KG1 (cell line): Measurements from ENCODE around the gene ADGRF3.
"Not testable (repeated sequence)": the region's sequence is repeated elsewhere in the genome, so short reads cannot be mapped to it uniquely, and the experiment has no call there.

Source experiments
- DNase-seq: peaks from one replicate; lab custom pipeline; 2025; lab: John Stamatoyannopoulos, UW

Gene ADGRF3

GRCh38 chr2:26346454-26347053, at the start of gene ADGRF3:
Gene ADGRF3 (minus strand): TSS chr2:26346789. CDS start chr2:26346234, 555 bp downstream.
- DNase-seq = no peak

DNA sequence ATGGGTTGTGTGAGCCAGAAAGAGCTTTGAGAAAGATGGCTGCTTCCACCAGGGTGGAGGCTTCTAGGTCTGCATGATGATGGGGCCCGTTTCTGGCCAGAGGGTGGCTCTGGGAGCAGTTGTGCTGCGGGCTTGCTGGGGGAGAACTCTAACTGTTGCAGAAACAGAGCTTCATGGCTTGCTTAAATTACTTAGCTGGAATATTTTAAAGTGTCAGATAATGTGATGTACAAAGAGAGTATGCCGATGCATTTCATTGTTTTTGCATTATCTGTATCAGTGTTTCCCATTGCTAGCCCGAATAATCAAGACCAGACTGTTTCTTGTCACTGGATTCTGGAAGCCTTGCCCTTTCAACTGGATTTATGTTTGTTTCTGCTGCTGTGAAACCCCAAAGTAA, 48.8 kb upstream of the ADGRF3 start:
- DNase-seq = no peak

DNA sequence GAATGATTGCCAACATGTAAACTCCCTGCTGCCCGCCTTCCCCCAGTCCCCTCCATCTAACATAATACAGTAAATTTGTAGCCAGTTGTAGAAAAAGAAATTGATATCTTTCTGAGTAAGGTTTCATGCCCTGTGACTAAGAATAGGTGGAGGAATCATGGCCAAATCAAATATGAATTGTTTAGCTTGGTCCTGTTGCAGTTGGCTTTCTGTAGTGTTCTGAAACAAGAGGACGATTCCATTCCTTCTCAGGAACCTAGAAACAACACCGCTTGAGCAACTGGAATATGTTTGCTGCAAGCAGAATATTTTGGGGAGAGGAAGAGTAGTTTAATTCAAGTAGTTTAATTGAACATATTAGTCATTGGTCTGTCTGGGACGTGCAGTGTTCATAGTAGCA, 48.1 kb upstream of the ADGRF3 start:
- no peak for DNase-seq

DNA sequence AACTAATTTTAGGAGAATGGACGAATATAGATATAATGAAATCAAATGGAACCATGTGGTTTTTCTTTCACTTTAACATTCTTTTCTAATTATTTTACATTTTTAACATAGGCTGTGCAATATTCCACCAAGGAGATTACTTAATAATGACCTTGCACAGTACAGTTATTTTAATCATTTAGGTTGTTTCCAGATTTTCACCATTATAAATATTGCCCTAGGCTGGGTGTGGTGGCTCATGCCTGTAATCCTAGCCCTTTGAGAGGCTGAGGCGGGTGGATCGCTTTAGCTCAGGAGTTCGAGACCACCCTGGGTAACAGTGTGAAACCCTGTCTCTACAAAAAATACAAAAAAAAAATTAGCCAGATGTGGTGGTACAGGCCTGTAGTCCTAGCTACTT, 40.6 kb upstream of the ADGRF3 start:
- DNase-seq = no peak

DNA sequence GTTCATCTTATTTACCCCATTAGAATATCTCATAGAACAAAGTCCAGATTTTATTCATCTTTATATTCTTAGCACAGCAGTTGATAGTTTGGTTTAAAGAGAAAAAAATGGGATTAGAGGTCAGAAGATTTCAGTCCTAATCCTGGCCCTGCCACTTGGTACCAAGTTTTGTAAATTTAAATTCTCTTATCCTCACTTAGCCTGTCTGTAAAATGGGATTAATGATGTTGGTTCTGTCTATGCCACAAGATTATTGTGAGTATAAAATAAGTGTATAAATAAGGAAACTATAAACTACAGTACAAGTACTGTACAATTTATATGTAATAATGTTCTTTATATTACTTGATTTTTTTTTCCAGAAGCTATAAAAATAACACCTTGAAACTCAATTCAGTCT, 38.0 kb upstream of the ADGRF3 start:
- DNase-seq = no peak

- no peak for DNase-seq
Measured at GRCh38 chr2:26384183-26384582, 37.6 kb upstream of the ADGRF3 start.

- DNase-seq = no peak
Measured at GRCh38 chr2:26382564-26382963, 36.0 kb upstream of the ADGRF3 start.

DNA sequence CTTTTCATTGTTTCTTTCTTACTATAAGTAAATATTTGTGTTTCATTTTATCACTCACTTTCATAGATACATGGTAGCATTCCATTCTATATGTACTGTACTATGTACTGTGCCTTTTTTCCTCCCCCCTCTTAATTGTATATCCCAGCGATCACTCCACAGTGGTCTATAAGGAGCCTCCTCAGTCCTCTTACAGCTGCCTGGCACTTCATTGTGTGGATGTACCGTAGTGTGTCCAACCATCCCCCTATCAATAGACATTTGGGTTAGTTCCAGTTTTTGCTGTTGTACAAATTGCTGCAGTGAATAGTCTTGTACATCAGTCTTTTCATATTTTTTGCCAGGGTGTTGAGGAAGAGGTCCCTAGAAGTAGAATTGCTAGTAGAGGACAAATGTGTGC, 33.7 kb upstream of the ADGRF3 start:
- DNase-seq = no peak

DNA sequence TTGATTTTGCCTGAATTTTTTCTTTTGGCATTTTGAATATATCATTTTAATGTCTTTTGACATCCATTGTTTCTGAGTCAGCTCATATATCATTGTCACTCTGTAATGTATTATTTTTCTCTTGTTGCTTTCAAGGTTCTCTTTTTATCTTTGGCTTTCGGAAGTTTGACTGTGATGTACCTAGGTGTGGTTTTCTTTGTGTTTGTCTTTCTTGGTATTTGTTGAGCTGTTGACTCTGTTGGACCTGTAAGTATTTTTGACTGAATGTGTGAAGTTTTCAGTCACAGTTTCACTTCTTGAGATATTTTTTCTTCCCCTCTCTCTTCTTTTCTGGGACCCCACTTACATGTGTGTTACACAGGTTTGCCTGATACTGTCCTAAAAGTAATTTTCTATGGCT, 30.2 kb upstream of the ADGRF3 start:
- DNase-seq = no peak

DNA sequence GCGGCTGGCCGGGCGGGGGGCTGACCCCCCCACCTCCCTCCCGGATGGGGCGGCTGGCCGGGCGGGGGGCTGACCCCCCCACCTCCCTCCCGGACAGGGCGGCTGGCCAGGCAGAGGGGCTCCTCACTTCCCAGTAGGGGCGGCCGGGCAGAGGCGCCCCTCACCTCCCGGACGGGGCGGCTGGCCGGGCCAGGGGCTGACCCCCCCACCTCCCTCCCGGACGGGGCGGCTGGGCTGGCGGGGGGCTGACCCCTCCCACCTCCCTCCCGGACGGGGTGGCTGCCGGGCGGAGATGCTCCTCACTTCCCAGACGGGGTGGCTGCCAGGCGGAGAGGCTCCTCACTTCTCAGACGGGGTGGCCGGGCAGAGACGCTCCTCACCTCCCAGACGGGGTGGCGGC, 24.3 kb upstream of the ADGRF3 start:
- not testable (repeated sequence) for DNase-seq

GRCh38 chr2:26369664-26370063, 23.1 kb upstream of the ADGRF3 start:
- DNase-seq = not testable (repeated sequence)

DNA sequence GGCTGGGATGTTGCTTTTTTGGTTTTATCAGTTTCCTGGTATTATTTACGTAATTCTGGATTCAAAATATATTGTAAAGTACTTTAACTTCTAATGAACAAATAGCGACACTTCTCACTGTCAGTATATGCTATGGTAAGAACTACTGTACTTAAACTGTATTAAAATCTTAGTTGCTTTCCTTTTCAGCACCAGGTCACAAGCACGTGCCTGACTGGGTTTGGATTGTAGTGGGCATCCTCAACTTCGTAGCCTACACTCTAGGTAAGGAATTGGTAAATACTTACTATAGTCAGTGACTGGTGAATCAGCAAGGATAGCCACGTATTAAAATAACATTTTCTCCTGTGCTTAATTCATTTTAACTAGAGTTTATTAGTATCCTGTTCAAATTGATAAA, 20.4 kb upstream of the ADGRF3 start:
- DNase-seq = no peak

GRCh38 chr2:26364669-26365068, 18.1 kb upstream of the ADGRF3 start:
- no peak for DNase-seq

DNA sequence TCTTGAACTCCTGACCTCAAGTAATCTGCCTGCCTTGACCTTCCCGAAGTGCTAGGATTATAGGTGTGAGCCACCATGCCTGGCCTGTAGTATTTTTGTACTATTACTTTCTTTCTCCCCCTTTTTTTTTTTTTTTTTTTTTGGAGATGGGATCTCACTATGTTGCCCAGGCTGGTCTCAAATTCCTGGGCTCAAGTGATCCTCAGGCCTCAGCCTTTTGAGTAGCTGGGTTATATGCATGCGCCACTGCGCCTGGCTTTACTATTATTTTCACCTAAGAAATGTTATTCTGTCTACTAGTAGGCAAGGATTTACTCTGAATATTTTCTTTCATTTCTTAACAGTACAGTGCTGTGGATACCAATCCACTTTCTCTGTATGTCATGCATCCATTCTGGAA, 17.4 kb upstream of the ADGRF3 start:
- DNase-seq = no peak

DNA sequence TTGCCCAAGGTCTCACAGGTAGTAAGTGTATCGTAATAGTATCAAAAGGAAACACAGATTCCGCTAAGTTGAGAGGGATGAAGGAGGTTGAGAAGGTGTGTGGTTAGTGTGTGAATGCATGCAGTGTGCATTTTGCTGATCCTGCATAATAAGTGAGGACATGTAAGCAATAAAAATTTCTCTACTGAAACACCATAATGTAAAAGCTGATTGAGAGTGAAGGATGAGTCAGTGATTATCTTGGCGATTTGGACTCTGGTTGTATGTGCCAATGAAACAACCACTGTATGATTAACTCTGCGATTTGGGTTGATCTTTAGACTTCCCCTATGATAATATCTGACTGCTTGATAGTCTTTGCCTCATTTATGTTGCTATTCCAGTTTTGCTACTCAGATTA, 16.7 kb upstream of the ADGRF3 start:
- DNase-seq = no peak

DNA sequence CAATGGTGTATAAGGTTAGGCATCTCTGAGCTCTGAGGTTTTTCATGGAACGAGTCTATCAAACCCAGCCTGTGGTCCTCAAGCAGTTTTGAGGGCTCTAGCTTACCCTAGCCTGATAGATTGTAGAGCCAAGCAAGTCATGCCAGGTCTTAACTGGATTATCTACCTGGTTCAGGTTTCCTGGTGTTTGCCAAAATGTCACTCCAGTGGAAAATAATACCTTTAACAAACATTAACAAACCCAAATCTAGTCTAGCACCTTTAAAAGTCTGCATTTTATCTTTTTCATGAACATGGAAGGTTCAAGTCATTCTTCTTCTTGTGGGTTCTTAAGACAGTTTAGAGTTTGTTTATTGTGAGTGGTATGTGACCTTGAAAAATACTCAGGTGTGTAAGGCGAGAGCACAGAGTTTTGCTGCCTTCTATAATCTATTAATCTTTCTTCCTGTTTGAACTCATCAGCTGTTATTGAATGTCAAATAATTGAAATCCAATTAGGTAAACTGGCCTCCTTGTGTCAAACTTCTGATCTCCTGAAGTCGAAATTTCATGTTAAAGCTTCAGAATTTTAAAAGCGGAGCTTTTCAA, 13.4 kb upstream of the ADGRF3 start:
- DNase-seq = no peak

DNA sequence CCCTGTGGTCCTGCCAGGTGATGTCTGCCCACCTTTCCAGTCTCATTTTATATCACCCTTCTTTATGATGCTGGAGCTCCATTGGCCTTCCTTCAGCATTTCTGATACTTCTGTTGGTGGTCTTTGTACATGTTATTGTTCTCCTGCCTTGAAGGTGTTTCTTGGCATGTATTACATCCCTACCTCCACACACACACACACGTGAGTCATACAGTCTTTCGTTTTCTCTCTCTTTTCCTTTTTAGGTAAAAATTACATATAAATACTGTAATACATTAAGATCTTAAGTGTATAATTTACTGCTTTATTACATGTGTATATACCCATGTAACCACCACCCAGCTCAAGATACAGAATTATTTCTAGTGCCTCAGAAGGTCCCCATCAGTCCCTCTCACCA, 10.2 kb upstream of the ADGRF3 start:
- DNase-seq = no peak

DNA sequence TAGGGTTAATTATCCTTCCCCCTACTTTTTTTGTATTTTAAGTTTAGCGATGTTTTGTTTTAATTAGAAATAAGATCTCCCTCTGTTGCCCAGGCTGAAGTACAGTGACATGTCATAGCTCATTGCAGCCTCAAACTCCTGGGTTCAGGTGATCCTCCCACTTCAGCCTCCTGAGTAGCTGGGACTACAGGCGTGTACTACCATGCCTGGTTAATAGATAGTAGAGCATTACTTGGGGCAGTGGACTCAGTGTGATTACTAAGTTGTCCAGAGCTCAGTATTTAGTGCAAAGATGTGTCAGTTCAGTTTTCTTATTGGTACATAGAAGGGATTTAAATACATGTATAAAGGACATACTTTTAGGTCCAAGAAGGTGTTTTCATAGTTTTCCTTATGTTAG, 9.5 kb upstream of the ADGRF3 start:
- no peak for DNase-seq

- no peak for DNase-seq
Measured at GRCh38 chr2:26355038-26355995, 8.7 kb upstream of the ADGRF3 start.

- not testable (repeated sequence) for DNase-seq
Measured at GRCh38 chr2:26354469-26354868, 7.9 kb upstream of the ADGRF3 start.

GRCh38 chr2:26352892-26353291, 6.3 kb upstream of the ADGRF3 start:
- no peak for DNase-seq

DNA sequence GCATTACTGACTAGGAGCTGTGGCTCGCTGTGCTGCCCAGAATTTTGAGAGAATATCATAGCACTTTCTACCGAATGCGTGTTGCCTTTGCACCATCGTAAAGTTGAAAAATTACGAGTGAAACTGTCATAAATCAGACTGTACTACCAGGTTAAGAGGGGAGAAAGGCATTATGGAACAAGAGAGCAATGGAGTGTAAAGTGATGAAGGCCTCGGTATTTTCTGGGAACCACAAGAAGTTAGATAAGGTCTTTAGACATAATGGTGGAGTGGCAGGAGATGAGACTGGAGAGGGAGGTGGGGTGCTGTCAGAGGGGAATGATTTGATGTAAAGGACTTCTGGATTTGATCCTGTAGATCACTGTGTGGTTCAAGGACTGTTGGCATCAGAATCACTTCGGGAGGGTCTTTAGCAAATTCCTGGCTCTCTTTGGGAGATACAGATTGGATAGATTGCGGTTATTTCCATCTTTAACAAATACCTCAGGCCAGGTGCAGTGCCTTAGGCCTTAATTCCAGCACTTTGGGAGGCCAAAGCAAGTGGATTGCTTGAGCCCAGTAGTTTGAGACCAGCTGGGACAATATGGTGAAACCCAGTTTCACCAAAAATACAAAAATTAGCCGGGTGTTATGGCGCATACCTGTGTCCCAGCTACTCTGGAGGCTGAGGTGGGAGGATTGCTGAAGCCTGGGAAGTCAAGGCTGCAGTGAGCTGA, 4.9 kb upstream of the ADGRF3 start:
- DNase-seq = no peak
